AG10803 (cell line): ENCODE data around the gene YARS1.

ENCODE experiments used
- DNase-seq: peaks from one replicate; pipeline ENCODE4 v3.0.0; 2010; ENCODE audit warnings: low read depth
- H3K4me3 ChIP-seq: 2 replicates; pipeline ENCODE4 v1.5.1; 2011; ENCODE audit warnings: mild to moderate bottlenecking, low read length, control low read depth
- TF ChIP-seq, protein P1 (sequence below): conservative IDR thresholded peaks from 2 replicates; pipeline ENCODE4 v1.5.1; 2011; ENCODE audit warnings: mild to moderate bottlenecking, low read length, control low read depth, inconsistent platforms

The YARS1 gene

DNA sequence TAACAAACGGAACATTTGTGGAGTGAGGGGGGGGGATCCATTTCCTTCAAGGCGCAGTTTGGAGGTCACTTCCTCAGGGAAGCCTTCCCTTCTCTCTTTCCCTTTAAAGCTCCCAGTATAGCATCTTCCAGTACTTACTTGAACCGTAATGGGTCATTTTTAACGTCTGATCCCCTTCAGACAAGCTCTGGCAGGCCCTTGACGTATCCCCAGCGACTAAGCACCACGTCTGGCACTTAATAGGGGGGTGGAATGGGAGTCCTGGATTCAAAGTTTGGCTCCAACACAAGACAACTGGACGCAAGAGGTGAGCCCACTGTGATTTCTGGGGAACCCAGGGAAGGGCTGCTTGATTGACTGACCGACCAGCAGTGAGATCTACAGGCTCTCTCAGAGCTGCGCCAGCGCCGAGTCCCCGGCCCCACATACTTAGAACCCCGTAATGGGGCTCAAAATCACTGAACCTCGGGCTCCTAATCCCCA is 441 bp downstream of the YARS1 start:
- H3K4me3 ChIP-seq: peak overlapping the region; percentile 98
- DNase-seq: peak; percentile 48
- TF ChIP-seq, protein P1, sequence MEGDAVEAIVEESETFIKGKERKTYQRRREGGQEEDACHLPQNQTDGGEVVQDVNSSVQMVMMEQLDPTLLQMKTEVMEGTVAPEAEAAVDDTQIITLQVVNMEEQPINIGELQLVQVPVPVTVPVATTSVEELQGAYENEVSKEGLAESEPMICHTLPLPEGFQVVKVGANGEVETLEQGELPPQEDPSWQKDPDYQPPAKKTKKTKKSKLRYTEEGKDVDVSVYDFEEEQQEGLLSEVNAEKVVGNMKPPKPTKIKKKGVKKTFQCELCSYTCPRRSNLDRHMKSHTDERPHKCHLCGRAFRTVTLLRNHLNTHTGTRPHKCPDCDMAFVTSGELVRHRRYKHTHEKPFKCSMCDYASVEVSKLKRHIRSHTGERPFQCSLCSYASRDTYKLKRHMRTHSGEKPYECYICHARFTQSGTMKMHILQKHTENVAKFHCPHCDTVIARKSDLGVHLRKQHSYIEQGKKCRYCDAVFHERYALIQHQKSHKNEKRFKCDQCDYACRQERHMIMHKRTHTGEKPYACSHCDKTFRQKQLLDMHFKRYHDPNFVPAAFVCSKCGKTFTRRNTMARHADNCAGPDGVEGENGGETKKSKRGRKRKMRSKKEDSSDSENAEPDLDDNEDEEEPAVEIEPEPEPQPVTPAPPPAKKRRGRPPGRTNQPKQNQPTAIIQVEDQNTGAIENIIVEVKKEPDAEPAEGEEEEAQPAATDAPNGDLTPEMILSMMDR: no peak

DNA sequence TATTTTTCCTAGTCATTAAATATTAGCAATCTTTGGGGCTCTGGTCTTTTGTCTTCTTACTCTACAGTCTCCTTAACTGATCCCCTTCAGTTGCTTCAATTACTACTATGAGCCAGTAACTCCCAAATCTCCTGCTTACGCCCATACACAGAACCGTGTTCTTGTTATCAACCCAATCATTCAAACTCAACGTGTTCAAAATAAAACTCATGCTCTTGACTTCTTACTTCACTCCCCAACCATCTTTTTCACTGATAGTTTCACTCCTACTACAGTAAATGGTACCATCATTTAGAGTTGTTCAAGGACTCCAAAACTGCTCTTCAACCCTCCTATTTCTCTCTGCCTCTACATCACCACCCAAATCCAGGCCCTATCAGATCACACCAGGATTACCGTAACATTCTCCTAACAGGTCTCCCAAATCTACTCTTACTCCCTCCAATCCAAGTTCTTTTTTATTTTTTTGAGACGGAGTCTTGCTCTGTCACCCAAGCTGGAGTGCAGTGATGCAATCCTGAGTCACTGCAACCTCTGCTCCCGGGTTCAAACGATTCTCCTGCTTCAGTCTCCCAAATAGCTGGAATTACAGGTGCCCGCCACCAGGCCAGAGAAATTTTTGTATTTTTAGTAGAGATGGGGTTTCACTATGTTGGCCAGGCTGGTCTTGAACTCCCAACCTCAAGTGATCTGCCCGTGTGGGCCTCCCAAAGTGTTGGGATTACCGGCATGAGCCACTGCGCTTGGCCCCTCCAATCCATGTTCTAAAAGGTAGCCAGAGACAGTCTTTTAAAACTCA is 3.0 kb downstream of the YARS1 start:
- TF ChIP-seq, protein P1: no peak
- H3K4me3 ChIP-seq: no peak overlapping the region
- no peak for DNase-seq

GRCh38 chr1:32811917-32812316 is 5.2 kb downstream of the YARS1 start:
- DNase-seq: no peak
- H3K4me3 ChIP-seq: no peak overlapping the region
- TF ChIP-seq, protein P1: no peak

- DNase-seq: no peak
- H3K4me3 ChIP-seq: no peak overlapping the region
- TF ChIP-seq, protein P1: no peak
These were observed 5.9 kb downstream of the YARS1 start for GRCh38 chr1:32811265-32811664.

DNA sequence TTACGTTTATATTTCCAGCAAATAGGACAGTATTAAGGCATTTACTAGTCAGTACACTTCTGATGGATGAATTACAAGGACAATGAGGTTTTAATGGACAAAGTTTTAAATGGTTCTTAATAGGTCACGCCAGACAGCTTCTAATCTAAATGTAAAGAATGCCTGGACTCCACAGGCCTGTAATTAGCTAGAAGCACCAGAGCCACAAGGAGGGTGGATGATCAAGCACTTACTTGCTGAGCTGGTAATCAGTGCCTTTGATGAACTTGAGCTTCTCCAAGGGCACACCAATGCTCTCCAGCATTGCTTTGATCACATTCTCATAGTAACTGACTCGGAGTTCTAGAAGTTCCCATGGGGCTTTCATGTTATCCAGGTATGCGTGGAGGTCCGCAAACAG is 6.8 kb downstream of the YARS1 start:
- no peak overlapping the region for H3K4me3 ChIP-seq
- TF ChIP-seq, protein P1: no peak
- DNase-seq: no peak

- no peak overlapping the region for H3K4me3 ChIP-seq
- TF ChIP-seq, protein P1: no peak
- DNase-seq: no peak
These were observed 8.6 kb downstream of the YARS1 start for GRCh38 chr1:32808580-32808979.

- no peak overlapping the region for H3K4me3 ChIP-seq
- TF ChIP-seq, protein P1: no peak
- DNase-seq: no peak
These were observed 10.1 kb downstream of the YARS1 start for GRCh38 chr1:32806910-32807523.
